ENCODE data around the gene FIGN.

The FIGN gene

GRCh38 chr2:163735685-163736432, at the start of gene FIGN:
TSS of gene FIGN (minus strand) at chr2:163736008. CDS start at chr2:163734927, 1,081 bp downstream.
- no peak for DNase-seq

- DNase-seq = no peak
Measured at GRCh38 chr2:163785162-163785561, 49.4 kb upstream of the FIGN start.

- DNase-seq = no peak
Measured at GRCh38 chr2:163779970-163780597, 44.3 kb upstream of the FIGN start.

- DNase-seq = no peak
Measured at GRCh38 chr2:163778045-163778781, 42.4 kb upstream of the FIGN start.

GRCh38 chr2:163775304-163775703, 39.5 kb upstream of the FIGN start:
- DNase-seq = no peak

- DNase-seq = no peak
Measured at GRCh38 chr2:163774862-163775261, 39.1 kb upstream of the FIGN start.

GRCh38 chr2:163773276-163773675, 37.5 kb upstream of the FIGN start:
- no peak for DNase-seq

- DNase-seq = no peak
Measured at GRCh38 chr2:163771596-163771995, 35.8 kb upstream of the FIGN start.

- no peak for DNase-seq
Measured at GRCh38 chr2:163768881-163769695, 33.3 kb upstream of the FIGN start.

GRCh38 chr2:163767097-163767496, 31.3 kb upstream of the FIGN start:
- no peak for DNase-seq

- no peak for DNase-seq
Measured at GRCh38 chr2:163764566-163764965, 28.8 kb upstream of the FIGN start.

GRCh38 chr2:163759013-163759412, 23.2 kb upstream of the FIGN start:
- DNase-seq = no peak

- no peak for DNase-seq
Measured at GRCh38 chr2:163757814-163758213, 22.0 kb upstream of the FIGN start.

GRCh38 chr2:163756588-163756987, 20.8 kb upstream of the FIGN start:
- DNase-seq = no peak

- no peak for DNase-seq
Measured at GRCh38 chr2:163755366-163755765, 19.6 kb upstream of the FIGN start.

GRCh38 chr2:163753726-163754125, 17.9 kb upstream of the FIGN start:
- no peak for DNase-seq

GRCh38 chr2:163752267-163752666, 16.5 kb upstream of the FIGN start:
- no peak for DNase-seq

GRCh38 chr2:163751696-163752095, 15.9 kb upstream of the FIGN start:
- no peak for DNase-seq

GRCh38 chr2:163748420-163748819, 12.6 kb upstream of the FIGN start:
- no peak for DNase-seq

- no peak for DNase-seq
Measured at GRCh38 chr2:163741435-163741834, 5.6 kb upstream of the FIGN start.

GRCh38 chr2:163737563-163737962, 1.8 kb upstream of the FIGN start:
- no peak for DNase-seq

- no peak for DNase-seq
Measured at GRCh38 chr2:163737190-163737439, 1.3 kb upstream of the FIGN start.

GRCh38 chr2:163736433-163737189, 803 bp upstream of the FIGN start:
- DNase-seq = no peak
